GM18507 (cell line): ENCODE measurements around the gene NT5DC1.
"Not testable (repeated sequence)": the region's sequence is repeated elsewhere in the genome, so short reads cannot be mapped to it uniquely, and the experiment has no call there.

Experiments
- DNase-seq: peaks from one replicate; pipeline ENCODE4 v3.0.0; 2011; ENCODE audit warnings: low read depth; ENCODE audit not compliant: insufficient read length; ENCODE audit errors: extremely low spot score
- FAIRE-seq: peaks from 2 replicates; lab custom pipeline; 2011; peaks lifted over from hg19 to GRCh38; lab: Jason Lieb, UNC

Gene NT5DC1

DNA sequence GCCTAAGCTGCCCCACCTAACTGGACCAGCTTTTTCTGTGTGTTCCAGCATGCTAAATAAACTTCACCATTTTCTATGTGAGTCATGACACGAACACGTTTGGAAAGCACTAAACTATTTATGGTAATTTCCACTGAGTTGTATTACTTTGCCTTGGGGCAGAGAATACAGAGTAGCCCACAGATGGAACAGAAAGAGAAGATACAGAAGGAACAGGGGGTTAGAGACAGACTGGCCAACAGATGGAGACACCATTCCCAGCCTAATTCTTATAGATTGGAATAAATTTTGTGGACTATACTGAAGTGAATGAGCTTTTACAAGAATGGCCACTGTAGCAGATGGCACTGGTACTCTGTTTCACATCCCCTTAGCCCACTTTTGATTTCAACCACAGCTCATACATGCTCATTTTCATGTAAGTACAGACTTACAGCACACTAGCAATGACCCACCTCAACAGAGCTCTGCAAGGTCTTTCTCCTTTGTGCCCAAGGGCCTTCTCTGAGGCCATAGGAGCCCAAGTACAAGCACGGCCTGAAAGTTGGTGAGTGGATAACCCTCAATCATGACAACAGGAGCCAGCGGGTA, 13.1 kb upstream of the NT5DC1 start:
- peak; percentile 94 for FAIRE-seq

GRCh38 chr6:116088946-116089345, 11.7 kb upstream of the NT5DC1 start:
- no peak for DNase-seq
- no peak for FAIRE-seq

More for the DNA sequence above, 13.1 kb upstream of the NT5DC1 start:
- no peak for DNase-seq

DNA sequence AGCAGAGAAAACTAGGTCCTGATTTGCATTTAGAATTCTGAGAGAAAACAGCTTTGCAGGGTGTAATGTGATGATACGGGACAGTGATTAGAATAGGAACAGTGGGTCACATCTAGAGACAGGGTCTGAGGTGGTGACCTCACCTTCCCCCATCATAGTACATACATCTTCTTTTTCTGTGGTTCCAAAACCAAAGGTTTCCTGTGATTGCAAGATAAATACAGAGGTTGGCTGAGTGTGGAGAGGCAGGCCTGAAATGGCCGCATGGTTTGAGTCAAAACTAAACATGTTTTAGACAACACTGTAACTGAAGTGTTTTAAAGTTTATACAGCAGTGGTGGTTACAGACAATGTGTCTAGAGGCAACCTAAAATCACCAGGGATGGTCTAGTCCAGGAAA, 10.4 kb upstream of the NT5DC1 start:
- FAIRE-seq, result peak; percentile 76
- no peak for DNase-seq

DNA sequence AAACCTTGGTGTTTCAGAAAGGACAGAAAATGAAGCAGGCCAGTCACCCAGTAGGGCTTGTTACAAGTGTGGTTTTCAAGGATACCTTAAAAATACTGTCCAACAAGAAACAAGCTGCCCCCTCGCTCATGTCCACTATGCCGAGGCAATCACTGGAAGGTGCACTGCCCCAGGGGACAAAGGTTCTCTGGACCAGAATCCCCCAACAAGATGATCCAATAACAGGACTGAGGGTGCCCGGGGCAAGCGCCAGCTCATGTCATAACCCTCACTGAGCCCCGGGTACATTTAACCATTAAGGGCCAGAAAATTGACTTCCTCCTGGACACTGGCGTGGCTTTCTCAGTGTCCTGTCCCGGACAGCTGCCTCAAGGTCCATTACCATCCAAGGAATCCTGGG, 6.6 kb upstream of the NT5DC1 start:
- FAIRE-seq (no peak), DNase-seq (no peak)

DNA sequence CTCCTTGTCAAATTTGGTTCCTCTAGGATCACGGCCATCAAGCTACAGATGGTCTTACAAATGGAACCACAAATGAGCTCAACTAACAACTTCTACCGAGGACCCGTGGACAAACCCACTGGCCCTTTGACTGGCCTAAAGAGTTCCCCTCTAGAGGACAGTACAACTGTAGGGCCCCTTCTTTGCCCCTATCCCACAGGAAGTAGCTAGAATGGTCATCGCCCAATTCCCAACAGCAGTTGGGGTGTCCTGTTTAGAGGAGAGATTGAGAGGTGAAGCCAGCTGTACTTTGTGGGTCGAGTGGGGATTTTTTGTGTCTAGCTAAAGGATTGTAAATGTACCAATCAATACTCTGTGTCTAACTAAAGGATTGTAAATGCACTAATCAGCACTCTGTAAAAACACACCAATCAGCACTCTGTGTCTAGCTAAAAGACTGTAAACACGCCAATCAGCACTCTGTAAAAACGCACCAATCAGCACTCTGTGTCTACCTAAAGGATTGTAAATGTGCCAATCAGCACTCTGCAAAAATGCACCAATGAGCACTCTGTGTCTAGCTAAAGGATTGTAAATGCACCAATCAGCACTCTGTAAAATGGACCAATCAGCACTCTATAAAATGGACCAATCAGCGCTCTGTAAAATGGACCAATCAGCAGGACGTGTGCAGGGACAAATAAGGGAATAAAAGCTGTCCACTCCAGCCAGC, 4.4 kb upstream of the NT5DC1 start:
- not testable (repeated sequence) for FAIRE-seq, DNase-seq

DNA sequence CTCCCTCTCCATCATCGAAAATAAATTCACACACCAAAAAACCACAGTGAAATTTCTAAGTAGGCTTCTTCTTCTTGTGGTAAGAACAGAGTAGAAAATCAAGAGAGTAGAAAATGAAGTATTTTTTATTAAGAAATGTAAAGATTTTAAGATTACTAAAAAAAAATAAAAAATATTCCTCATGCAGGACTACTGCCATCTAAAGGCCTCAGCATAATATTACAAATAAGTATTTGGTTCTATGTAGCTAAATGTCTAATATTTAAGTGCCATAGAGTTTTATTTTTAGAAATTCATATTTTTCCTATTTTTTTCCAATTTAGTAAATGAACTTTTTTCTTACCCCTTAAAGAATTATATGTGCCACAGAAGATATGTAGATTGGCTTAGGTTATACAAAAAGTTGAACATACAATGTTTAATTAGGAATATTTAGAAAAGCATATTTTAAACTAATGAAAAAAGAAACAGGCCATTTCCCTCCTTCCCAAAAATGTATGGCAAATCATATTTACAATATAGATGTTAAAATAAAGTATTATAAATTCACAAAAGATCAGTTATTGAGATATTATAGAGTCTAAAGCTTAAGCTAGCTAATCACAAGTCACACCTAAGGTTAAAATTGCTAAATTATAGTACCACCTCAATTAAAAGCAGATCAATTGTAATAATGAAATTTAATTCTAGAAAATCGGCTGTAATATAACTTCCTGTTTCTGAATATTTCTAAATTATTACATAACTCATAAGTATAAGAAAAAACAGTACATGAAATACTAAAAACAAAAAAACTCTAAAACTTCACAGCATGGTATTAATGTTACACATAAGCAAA, 3.5 kb upstream of the NT5DC1 start:
- FAIRE-seq, result no peak
- no peak for DNase-seq

GRCh38 chr6:116099036-116099435, 1.6 kb upstream of the NT5DC1 start:
- no peak for DNase-seq
- no peak for FAIRE-seq

GRCh38 chr6:116101302-116101718, 657 bp downstream of the NT5DC1 start:
- DNase-seq, result peak; percentile 54
- FAIRE-seq, result peak; percentile 89

DNA sequence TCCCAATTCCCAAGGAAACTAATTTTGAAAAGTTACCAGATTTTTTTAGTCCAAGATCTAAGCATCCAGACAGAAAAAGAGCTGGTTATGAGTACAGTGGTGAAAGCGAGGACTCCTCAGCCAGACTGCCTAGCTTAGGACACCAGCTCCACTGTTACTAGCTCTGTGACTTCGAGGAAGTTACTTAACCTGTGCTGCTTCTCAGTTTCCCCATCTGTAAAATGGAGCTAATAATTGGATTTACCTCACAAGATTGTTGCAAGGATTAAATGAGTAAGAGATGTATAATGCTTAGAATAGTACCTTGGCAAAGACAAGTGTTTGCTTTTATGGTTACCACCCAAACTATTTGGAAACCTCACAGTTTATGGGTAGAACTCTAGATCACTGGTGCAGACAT, 1.1 kb downstream of the NT5DC1 start:
- no peak for FAIRE-seq
- DNase-seq, result no peak

DNA sequence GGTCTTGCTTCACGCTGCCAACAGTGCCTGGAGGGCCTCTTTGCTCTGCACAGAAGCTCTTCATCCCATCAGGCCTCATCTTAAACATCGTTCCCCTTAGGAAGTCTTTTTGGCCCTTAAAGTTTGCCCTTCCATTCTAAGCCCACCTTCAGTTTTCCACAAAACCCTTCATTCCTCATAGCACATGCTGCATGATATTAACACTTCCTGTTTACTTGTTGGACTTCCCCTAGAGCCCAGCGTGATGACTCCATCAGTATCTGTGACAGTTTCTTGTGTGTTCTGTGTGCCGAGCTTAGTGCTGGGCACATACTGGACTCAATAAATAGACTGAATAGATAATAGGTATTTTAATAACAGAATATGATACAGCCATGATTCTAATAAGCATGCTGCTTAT, 2.2 kb downstream of the NT5DC1 start:
- DNase-seq, result no peak
- no peak for FAIRE-seq

DNA sequence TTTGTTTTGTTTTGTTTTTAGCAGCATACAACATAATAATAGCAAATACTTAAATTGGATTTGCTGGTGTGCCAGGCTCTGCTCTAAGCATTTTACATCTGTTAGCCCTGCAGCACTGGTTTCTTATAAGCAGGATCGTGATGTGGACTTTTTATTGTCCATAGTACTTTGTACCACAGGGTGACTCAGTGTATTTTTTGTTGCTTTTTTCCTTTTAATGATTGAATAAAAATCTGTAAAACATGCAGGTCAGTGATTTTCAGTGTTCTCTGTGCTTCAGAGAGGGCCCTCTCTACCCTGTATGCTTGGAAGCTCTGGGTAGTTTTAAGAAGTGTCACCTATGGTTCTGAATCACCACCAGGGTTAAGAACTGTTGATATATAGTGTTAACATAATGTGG, 4.0 kb downstream of the NT5DC1 start:
- no peak for FAIRE-seq

GRCh38 chr6:116105247-116105646, 4.6 kb downstream of the NT5DC1 start:
- no peak for FAIRE-seq

More for the DNA sequence above, 4.0 kb downstream of the NT5DC1 start:
- DNase-seq, result no peak

GRCh38 chr6:116106146-116106545, 5.5 kb downstream of the NT5DC1 start:
- FAIRE-seq (no peak), DNase-seq (no peak)

More at GRCh38 chr6:116105247-116105646, 4.6 kb downstream of the NT5DC1 start:
- no peak for DNase-seq

GRCh38 chr6:116108836-116109235, 8.2 kb downstream of the NT5DC1 start:
- FAIRE-seq (no peak), DNase-seq (no peak)

DNA sequence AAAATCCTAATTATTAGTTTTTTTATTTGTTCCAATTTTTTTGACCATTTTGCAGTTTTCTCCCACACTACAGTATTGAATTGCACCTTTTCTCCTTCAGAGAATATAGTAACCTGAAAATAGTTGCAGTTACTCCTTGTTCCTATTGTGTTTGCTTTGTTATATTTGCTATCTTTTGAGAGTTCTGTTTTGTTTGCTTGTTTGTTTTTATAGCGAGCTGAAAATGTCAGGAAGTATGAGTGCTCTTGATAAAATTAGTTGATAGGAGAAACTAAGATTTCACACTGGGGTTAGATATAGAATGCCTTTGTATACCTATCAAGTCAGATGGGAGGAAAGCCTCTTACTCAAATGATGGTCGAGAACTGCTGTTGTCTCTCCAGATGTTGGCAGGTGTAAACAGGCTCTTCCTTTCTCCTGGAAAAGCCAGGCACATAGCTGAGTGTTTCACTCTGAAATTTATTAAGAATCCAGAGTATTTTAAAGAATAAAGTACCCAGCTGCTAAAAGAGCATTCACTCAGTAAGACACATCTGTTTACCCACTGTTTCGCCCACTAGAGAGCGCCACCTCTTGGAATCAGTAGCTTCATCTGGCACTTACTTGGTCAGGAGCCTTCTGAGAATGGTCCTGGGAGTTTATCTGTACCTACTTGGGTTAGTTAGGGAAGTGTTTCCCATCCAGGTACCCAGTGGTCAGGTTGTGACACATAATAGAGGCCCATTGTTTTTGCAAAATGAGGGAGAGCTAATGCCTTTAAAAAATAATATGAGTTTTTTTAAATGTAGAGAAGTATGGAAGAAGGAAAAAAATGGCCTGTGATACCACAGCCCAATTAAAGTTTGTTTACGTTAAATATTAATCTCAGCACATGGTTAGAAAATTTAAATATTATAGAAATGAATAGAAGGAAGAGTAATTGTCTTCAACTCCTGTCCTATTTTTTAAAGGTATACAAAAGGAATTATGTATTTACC, 11.2 kb downstream of the NT5DC1 start:
- DNase-seq, result no peak

GRCh38 chr6:116113386-116113785, 12.7 kb downstream of the NT5DC1 start:
- FAIRE-seq (no peak), DNase-seq (no peak)

More for the DNA sequence above, 11.2 kb downstream of the NT5DC1 start:
- peak; percentile 71 for FAIRE-seq

GRCh38 chr6:116115781-116116180, 15.1 kb downstream of the NT5DC1 start:
- FAIRE-seq (no peak), DNase-seq (no peak)

GRCh38 chr6:116118608-116119007, 18.0 kb downstream of the NT5DC1 start:
- FAIRE-seq, result no peak
- no peak for DNase-seq

DNA sequence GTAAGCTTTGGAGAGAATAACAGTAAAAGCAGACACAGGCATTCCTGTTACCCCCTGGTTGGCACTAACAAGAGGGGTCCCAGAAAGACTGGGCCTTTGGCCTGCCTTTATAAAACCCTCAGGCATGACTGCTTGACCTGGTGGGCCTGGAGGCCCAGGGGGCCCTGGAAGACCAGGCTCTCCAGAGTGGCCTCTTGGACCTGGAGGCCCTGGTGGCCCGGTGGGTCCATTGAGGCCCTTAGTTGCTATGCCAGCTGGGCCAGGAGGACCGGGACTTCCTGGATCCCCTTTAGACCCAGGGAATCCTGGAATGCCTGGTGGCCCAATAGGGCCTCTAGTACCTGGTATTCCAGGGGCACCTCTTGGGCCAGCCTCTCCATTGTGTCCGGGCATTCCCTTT, 19.8 kb downstream of the NT5DC1 start:
- no peak for FAIRE-seq
- no peak for DNase-seq
